GM19240 (cell line): ENCODE results near the gene MPI.
"Not testable (repeated sequence)": the region's sequence is repeated elsewhere in the genome, so short reads cannot be mapped to it uniquely, and the experiment has no call there.

Experiments used
- DNase-seq: peaks from one replicate; pipeline ENCODE4 v3.0.0; 2011; ENCODE audit warnings: low spot score; ENCODE audit not compliant: insufficient read length

The MPI gene

GRCh38 chr15:74863239-74864056 is 26.4 kb upstream of the MPI start:
- DNase-seq = no peak

- DNase-seq = no peak
Measured at GRCh38 chr15:74864296-74864695, 25.5 kb upstream of the MPI start.

DNA sequence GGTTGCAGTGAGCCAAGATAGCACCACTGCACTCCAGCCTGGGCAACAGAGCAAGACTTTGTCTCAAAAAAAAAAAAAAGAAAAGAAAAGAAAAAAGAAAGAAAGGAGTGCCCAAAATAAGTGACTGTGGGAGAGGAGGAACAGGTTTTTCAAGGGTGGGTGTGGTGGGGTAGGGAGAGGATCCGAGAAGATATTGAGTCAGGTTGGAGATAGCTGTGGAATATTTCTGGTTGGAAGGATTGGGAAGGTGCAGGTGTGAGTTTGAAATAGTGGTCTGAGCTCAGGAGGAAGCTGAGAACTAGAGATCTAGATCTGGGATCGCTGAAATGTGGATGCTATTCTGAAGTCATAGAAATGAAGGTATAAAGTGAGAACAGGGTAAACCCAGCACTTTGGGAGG is 24.5 kb upstream of the MPI start:
- no peak for DNase-seq

- no peak for DNase-seq
Measured at GRCh38 chr15:74866090-74866489, 23.8 kb upstream of the MPI start.

DNA sequence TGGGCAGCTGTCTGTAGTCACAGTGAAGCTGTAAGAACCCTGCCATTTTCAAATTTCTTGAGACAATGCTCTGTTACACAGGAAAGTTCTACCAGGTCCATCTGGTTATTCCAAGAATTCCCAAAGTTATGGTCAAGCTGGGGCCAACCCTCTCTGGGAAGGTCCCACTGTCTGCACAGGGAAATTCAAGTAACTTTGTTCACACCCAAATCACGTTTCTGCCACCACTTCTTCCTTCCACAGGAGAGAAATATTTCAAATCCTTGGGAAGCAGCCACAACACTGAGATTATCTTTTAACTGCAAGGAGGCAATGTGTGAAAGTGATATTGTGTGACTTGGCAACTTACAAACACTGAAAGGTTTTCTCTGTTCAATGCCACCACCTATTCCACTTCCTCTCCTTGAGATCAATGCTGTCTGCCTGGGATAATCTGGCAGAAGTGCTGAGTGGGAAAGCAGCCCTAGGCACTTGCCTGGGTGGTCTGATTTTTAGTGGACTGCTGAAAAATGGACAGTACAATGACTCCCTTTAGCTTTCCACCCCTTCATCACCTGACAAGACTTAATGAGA is 22.3 kb upstream of the MPI start:
- DNase-seq = no peak

DNA sequence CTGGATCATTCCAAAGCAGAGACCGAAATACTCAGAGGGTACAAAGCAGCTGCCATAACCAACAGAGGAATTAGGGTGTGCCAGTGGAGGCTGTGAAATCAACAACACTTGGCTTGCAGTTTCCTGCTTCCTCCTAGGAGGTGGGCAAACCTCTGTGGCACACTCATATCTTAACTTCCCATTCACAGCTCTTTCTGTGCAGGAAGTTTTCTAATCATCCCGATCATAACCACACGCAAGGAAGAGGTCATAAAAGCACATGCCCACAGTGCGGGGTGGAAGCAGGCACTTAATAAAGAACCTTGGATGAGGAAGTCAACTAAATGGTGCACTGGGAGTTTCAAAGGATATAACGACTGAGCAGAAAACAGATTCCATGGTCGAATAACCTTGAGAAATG is 21.8 kb upstream of the MPI start:
- DNase-seq = no peak

DNA sequence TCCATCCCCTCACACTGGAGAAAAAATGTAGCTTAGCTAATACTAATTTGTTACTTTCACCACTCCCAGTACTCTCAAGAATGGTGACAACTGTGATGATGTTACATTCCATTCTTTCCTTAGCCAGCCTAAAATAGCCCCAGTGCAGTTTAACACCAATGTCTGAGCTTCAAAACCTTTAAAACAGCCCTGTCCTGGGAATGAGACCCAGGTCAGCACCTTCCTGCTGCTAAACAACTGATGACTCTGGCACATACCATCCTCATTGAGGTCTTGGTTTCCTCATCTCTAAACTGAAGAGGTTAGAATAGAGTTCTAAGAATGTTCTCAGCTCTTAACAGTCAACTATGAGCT is 20.5 kb upstream of the MPI start:
- no peak for DNase-seq

GRCh38 chr15:74869726-74870407 is 20.0 kb upstream of the MPI start:
- DNase-seq = peak; percentile 81

GRCh38 chr15:74870436-74871215 is 19.2 kb upstream of the MPI start:
- no peak for DNase-seq

DNA sequence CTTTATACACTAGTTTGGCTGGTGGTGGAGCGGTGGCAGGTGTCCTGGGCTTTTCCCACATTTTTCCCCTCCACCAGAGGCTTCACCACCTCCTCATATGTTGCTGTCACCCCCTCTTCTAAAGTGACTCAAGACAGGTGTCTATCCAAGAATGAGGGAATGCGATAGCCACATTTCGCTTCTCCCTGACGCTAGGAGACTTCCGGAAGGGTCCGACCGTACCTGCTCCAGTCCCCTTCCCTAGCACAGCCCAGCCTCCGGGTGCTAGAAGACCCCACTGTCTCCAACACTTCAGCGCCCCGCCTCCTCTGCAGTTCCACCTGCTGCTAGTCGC is 17.2 kb upstream of the MPI start:
- no peak for DNase-seq

DNA sequence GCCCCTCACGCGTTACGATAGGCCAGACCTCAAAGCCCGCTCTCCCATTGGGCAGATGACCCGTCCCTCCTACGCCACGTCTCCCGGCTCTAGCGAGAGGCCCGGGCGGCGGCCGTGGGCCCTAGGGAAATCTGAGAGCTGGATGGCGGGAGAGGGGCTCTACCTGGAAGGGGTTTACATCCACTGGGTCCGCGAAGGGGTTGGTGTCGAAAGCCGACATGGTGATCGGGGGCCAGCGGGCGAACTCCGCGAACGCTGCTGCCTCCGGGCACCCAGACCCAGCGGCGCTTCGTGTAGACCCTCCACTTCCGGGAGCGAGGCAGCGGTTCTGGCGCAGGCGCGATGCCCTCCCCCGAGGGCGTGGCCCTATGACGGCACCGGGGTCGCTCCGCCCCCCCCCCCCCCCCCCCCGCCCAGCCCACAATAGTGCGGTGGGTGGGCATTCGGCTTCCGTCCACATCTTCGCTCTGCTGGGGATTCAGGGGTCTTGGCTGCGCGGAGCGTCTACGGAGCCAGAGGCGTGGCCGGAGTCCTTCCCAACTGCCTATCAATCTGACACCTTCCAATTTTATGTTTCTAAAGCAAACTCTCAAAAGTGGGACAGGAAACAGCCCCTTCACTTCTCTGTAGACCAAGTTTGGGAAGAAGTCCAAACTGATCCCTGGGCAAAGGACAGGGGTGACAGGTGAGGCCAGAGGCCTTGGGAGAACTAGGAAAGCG is 16.6 kb upstream of the MPI start, which contains the start of gene SCAMP2:
Gene SCAMP2 (minus strand): TSS at position 330 of the 720 bp plus-strand sequence. CDS start 110 bp downstream, at position 220.
- peak; percentile 96 for DNase-seq

GRCh38 chr15:74873756-74874424 is 16.0 kb upstream of the MPI start:
- DNase-seq = no peak

- DNase-seq = no peak
Measured at GRCh38 chr15:74878273-74878672, 11.6 kb upstream of the MPI start.

DNA sequence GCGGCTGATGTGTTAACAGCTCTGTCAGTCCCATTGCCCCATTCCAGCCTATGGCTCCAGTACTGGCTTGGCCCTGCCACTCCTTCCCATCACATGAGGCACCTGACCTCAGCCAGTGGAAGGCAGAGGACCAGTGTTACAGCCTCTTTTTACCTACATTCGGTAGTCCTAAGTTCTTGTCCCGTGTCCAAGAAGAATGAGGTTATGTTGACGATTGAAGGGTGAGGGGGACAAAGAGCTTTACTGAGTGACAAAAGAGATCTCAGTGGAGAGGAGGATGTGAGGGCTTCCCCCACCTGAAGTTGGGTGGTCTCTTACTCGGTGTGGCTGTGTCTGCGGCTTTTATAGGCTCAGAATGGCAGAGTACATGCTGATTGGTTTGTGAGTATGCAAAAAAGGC is 7.3 kb upstream of the MPI start:
- DNase-seq = no peak

GRCh38 chr15:74884428-74885223 is 5.2 kb upstream of the MPI start:
- no peak for DNase-seq

DNA sequence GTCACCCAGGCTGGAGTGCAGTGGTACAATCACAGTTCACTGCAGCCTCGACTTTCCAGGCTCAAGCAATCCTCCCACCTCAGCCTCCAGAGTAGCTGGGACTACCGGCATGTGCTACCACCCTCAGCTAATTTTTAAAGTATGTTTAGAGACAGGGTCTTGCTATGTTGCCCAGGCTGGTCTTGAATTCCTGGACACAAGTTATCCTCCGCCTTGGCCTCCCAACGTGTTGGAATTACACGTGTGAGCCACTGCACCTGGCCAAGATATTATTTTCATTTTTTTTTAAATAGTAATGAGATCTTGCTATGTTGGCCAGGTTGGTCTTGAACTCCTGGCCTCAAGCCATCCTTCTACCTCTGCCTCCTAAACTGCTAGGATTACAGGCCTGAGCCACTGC is 4.4 kb upstream of the MPI start:
- no peak for DNase-seq

- DNase-seq = not testable (repeated sequence)
Measured at GRCh38 chr15:74887537-74888193, 2.2 kb upstream of the MPI start.

- no peak for DNase-seq
Measured at GRCh38 chr15:74888716-74889115, 1.1 kb upstream of the MPI start.

- DNase-seq = no peak
Measured at GRCh38 chr15:74889390-74889882, 406 bp upstream of the MPI start.
